Measurements from ENCODE around the gene DRAM1.

DNA sequence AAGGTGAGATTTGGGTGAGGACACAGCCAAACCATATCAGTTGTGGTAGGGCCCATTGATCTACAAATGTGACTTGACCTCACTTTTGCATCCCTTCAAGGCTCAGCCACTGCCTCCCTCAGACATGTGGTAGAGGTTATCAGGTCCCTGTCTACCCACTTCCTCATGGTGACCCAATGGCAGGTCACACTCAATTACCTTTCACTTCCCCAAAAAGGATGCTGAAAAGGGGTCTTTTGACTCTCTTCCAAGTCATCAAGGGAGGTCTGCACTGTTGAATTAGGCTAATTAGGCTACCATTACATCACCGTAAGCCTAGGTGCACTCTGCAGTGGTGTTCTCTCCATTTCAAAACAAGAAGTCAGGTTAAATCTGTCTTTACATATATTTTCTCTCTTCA, 22.6 kb upstream of the DRAM1 start:
- TF ChIP-seq, protein P1, sequence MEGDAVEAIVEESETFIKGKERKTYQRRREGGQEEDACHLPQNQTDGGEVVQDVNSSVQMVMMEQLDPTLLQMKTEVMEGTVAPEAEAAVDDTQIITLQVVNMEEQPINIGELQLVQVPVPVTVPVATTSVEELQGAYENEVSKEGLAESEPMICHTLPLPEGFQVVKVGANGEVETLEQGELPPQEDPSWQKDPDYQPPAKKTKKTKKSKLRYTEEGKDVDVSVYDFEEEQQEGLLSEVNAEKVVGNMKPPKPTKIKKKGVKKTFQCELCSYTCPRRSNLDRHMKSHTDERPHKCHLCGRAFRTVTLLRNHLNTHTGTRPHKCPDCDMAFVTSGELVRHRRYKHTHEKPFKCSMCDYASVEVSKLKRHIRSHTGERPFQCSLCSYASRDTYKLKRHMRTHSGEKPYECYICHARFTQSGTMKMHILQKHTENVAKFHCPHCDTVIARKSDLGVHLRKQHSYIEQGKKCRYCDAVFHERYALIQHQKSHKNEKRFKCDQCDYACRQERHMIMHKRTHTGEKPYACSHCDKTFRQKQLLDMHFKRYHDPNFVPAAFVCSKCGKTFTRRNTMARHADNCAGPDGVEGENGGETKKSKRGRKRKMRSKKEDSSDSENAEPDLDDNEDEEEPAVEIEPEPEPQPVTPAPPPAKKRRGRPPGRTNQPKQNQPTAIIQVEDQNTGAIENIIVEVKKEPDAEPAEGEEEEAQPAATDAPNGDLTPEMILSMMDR (conservative IDR thresholded peaks at IDR 0.05 in 1 of 2, IDR thresholded peaks at IDR 0.05 in 1 of 2; ENCODE audit: low read depth in 1 of 2, low read length in 2 of 2): no peak
- no peak for TF ChIP-seq EZH2 (IDR thresholded peaks at IDR 0.05; ENCODE audit: low read length, missing control alignments)

All from fibroblast of lung (primary cell).